Measurements from ENCODE around the gene PARD3. TPM values are rescaled to one million over a fixed set of nuclear protein-coding genes. Genes with fewer than 3 reads are reported as not detected.
"Not testable (repeated sequence)": the region's sequence is repeated elsewhere in the genome, so short reads cannot be mapped to it uniquely, and the experiment has no call there.

The PARD3 gene
- total RNA-seq, 1 donor from 2014 or later = 76.4 TPM

GRCh38 chr10:34751272-34751671, 63.8 kb downstream of the PARD3 start:
- TF ChIP-seq CTCF (IDR thresholded peaks at IDR 0.05; ENCODE audit: insufficient read depth, low read length, poor library complexity, severe bottlenecking) = no peak
- no peaks in the 10 kb centered on the region for H3K27me3 ChIP-seq (ENCODE audit: control insufficient read depth, insufficient read depth, low read length)
- no peak overlapping the region for H3K4me3 ChIP-seq (ENCODE audit: low read depth, low read length)

GRCh38 chr10:34750795-34751194, 64.3 kb downstream of the PARD3 start:
- not testable (repeated sequence) for DNase-seq (ENCODE audit: low read depth); H3K4me3 ChIP-seq (ENCODE audit: low read depth, low read length); H3K36me3 ChIP-seq (ENCODE audit: control insufficient read depth, insufficient read depth, low read length); H3K27me3 ChIP-seq (ENCODE audit: control insufficient read depth, insufficient read depth, low read length)

More at GRCh38 chr10:34751272-34751671, 63.8 kb downstream of the PARD3 start:
- no peaks in the 10 kb centered on the region for H3K36me3 ChIP-seq (ENCODE audit: control insufficient read depth, insufficient read depth, low read length)
- DNase-seq (ENCODE audit: low read depth) = no peak

GRCh38 chr10:34748767-34749166, 66.3 kb downstream of the PARD3 start:
- no peak for DNase-seq (ENCODE audit: low read depth)
- Histone ChIP-seq H3K36me3 (ENCODE audit: control insufficient read depth, insufficient read depth, low read length) (no peaks in the 10 kb centered on the region), H3K4me3 (ENCODE audit: low read depth, low read length) (no peak overlapping the region), H3K27me3 (ENCODE audit: control insufficient read depth, insufficient read depth, low read length) (no peaks in the 10 kb centered on the region)
- no peak for TF ChIP-seq CTCF (IDR thresholded peaks at IDR 0.05; ENCODE audit: insufficient read depth, low read length, poor library complexity, severe bottlenecking)

- TF ChIP-seq CTCF (IDR thresholded peaks at IDR 0.05; ENCODE audit: insufficient read depth, low read length, poor library complexity, severe bottlenecking) = no peak
- Histone ChIP-seq H3K4me3 (ENCODE audit: low read depth, low read length) (no peak overlapping the region), H3K36me3 (ENCODE audit: control insufficient read depth, insufficient read depth, low read length) (no peaks in the 10 kb centered on the region), H3K27me3 (ENCODE audit: control insufficient read depth, insufficient read depth, low read length) (no peaks in the 10 kb centered on the region)
- DNase-seq (ENCODE audit: low read depth) = no peak
Measured at GRCh38 chr10:34748357-34748756, 66.7 kb downstream of the PARD3 start.

GRCh38 chr10:34746094-34746493, 69.0 kb downstream of the PARD3 start:
- no peaks in the 10 kb centered on the region for H3K36me3 ChIP-seq (ENCODE audit: control insufficient read depth, insufficient read depth, low read length)
- no peaks in the 10 kb centered on the region for H3K27me3 ChIP-seq (ENCODE audit: control insufficient read depth, insufficient read depth, low read length)
- no peak for TF ChIP-seq CTCF (IDR thresholded peaks at IDR 0.05; ENCODE audit: insufficient read depth, low read length, poor library complexity, severe bottlenecking)
- no peak overlapping the region for H3K4me3 ChIP-seq (ENCODE audit: low read depth, low read length)
- DNase-seq (ENCODE audit: low read depth) = no peak

GRCh38 chr10:34745244-34745643, 69.9 kb downstream of the PARD3 start:
- DNase-seq (ENCODE audit: low read depth) = no peak

More at GRCh38 chr10:34745244-34745643, 69.9 kb downstream of the PARD3 start:
- H3K36me3 ChIP-seq (ENCODE audit: control insufficient read depth, insufficient read depth, low read length) = no peaks in the 10 kb centered on the region
- H3K4me3 ChIP-seq (ENCODE audit: low read depth, low read length) = no peak overlapping the region
- no peak for TF ChIP-seq CTCF (IDR thresholded peaks at IDR 0.05; ENCODE audit: insufficient read depth, low read length, poor library complexity, severe bottlenecking)
- H3K27me3 ChIP-seq (ENCODE audit: control insufficient read depth, insufficient read depth, low read length) = no peaks in the 10 kb centered on the region

Measured in kidney epithelial cell (primary cell).